GM21447 (cell line): Measurements from ENCODE around the gene KIAA1549.

ENCODE experiments used
- ATAC-seq: cut with Tn5 transposase; IDR thresholded peaks from one replicate; pipeline ENCODE4 v1.9.1; 2021; ENCODE audit not compliant: unreplicated experiment

Gene KIAA1549

DNA sequence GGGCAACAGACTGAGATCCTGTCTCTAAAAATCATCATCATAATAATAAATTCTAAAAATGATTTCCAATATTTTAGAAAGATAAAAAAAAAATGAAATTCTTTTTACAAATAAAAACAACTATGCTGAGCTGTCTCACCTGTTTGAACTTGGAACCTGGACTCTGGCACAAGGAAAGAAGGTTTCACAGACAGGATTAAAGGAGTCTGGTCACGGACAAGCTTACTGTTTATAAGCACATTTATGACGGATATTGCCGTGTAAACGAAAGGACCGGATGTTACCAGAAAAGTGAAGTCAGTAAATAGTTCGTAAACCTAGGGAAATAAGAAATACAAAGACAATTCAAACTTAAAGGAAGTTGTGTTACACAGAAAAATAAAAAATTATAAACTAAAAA lies 70.2 kb downstream of the KIAA1549 start:
- no peak for ATAC-seq

- ATAC-seq: no peak
Observed at GRCh38 chr7:138907850-138908249, 73.3 kb downstream of the KIAA1549 start.

DNA sequence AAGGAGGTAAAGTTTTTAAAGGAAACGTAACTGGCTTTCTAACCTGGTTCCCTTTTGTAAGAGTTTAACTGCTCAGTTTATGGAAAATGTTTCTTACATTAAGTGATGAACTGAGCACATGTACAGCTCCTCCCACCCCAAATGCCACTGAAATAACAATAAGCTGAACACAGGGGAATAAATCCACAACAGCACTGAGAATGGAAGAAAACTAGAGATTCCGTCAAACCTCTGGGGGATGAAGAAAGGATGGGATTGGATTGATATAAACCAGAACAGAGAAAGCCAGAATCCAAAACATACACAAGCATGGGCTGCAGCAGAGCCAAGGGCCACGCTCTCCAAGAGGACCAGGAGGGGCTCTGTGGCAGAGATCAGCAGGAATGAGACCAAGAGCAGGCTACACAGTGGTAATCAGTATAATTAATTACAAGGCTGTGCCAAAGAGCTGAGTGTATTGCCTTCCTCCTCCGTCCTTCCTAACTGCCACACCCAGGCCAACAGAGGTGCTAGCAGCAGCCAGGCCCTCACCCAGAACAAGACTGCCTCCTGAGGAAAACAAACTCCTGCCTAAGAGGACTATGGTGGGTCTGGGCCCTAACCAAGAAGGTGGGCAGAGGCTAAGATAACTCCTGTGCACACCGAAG lies 73.9 kb downstream of the KIAA1549 start:
- no peak for ATAC-seq

DNA sequence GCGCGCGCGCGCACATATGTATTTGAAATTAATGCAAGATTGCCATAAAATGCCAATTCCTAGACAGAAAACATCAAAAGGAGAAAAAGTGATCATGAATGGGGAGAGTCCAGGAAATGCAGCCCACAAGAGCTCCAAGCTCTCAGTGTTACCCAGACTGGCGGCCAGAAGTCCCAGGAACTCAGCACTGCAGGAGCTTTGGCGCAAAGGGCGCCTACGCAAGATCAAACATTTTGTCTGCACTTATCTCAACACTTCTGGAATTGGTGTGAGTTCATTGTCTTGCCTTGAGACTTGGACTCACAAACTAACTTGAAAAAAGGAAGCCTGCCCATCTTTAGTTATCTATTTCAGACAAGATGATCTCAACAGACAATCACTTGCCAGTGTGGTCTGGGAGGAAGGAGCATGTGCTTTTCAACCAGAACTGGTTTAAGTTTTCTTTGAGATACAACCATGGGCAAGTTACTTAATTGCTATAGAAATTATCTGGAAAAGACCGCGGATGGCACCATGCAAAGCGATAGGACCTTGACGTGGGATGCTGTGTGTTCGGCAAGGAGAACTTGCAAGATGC lies 77.2 kb downstream of the KIAA1549 start:
- no peak for ATAC-seq

DNA sequence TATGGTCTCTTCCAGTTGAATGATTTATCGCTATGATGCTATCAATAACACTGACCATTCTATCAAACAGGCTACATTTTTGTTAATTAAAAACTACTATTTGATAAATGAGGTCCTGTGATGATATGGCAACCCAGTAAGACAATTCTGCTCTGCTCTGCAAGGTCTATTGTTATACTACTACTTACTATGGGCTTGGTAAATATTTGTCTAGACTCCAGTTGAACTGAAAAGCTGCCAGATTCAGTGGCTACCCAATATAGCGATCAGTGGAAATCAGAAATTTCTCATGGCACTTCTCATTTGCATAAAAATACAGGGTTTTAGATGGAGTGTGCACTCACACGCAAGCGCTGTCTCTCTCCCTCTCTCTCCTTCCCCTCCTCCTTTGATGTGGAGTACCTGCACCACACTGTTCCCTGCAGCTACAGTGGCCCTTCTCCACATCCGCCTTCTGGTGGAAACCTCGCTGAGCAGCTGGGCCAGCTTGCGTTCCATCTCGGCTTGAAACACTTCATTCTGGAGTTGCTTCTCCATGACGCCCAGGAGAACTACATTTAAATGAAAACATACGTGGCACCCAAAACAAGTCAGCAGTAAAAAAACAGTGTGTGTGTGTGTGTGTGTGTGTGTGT lies 77.9 kb downstream of the KIAA1549 start:
- no peak for ATAC-seq

GRCh38 chr7:138902161-138902560 lies 79.0 kb downstream of the KIAA1549 start:
- ATAC-seq: no peak

DNA sequence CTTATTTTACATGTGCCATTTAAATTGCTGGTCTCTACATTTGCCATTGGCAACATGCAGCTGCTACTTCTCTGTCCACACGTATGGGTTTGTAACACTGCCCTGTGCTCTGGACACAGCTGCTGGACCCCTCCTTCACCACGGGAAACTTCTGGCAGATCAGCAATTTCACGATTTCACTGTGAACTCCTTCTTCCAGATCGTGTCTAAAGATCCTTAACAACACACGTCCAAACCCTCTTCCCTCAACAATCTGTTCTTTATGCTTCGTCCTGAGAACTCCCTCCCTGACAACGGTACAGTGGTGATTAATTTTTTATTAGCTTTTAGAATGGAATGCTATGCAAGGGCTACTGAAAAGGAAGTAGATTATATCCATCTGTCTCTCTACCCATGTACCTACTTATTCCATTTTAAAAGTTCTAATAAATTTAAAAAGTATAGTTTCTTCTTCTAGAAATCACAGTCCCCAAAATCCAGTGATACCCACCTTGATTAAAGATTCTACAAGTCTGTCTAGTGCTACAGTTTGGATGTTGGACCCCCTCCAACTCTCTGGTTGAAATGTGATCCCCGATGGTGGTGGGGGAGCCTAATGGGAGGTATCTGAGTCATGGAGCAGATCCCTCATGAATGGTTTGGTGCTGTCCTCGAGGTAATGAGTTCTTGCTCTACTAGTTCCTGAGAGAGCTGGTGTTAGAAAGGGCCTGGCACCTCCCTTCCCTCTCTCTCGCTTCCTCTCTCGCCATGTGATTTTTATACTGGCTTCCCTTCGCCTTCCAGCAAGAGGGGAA lies 81.0 kb downstream of the KIAA1549 start:
- ATAC-seq: no peak

DNA sequence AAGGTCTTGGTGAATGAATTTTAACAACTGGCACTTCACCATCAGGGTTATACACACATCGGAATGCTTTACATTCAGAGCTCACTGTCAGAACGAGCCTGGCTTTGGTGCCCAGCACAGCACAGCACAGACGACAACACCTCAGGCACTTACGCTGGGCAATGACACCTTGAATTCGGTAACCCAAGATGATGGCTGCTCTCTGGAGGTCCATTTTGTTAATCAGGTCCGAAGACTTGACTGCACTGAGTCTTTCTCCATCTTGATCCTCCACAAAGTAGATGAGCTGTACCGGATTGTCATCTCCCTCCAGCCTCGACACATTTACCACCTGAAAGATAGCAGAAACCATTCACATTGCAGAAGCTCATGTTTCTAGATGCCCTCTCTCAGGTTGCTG lies 82.4 kb downstream of the KIAA1549 start:
- no peak for ATAC-seq

DNA sequence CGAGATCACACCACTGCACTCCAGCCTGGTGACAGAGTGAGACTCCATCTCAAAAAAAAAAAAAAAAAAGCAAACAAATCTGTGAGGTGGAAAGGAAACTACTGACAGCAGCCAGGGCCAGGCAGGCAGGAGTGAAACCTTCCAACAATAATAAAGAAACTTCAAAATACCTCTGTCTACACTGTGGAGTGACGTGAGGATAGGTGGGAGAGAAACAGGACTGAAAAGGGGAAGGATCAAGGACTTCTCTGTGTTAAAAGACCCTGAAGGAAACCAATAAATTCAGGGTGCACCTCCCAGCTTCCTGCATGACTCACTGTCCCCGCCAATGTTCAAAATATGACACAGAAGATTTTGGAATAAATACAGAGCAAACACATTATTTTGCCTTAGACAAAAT lies 82.9 kb downstream of the KIAA1549 start:
- peak; percentile 69 for ATAC-seq

GRCh38 chr7:138895679-138896078 lies 85.5 kb downstream of the KIAA1549 start:
- ATAC-seq: no peak

- no peak for ATAC-seq
Observed at GRCh38 chr7:138893258-138893657, 87.9 kb downstream of the KIAA1549 start.

DNA sequence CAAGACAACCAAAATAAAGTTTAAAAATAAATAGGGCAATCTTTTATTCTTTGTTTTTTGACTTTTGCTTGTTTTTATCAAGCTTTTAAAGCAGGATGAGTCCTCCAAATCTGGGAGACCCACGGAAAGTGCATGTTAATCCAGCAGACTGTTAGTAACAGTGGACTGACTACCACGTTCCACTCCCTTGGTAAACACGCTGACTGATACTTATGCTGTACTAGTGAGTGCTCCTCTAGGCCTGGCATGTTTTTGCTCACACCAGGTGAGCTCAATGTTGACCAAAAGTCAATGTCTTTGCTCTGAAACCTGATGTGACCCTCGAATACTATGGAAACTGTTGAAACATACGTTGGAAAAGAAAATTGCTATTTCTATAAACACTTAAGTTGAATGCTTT lies 88.4 kb downstream of the KIAA1549 start:
- no peak for ATAC-seq

- no peak for ATAC-seq
Observed at GRCh38 chr7:138892006-138892630, 89.1 kb downstream of the KIAA1549 start.

DNA sequence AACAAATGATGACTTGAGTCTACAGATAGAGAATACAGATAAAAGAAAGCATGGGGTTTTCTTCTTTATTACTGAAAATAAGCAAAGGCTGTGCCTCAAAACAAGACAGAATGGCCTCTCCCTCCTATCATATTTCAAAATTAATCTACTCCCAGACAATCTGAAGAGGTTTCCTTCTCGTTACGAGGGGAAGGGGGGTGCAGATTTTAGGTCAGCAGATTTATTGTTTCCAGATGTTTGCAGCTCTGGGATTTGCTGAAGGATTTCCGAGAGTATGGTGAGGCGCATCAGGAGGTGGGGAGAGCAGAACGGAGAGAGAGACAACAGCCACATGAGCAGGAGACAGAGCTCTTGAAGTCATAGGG lies 89.8 kb downstream of the KIAA1549 start:
- ATAC-seq: no peak

- no peak for ATAC-seq
Observed at GRCh38 chr7:138890499-138891445, 90.4 kb downstream of the KIAA1549 start.

DNA sequence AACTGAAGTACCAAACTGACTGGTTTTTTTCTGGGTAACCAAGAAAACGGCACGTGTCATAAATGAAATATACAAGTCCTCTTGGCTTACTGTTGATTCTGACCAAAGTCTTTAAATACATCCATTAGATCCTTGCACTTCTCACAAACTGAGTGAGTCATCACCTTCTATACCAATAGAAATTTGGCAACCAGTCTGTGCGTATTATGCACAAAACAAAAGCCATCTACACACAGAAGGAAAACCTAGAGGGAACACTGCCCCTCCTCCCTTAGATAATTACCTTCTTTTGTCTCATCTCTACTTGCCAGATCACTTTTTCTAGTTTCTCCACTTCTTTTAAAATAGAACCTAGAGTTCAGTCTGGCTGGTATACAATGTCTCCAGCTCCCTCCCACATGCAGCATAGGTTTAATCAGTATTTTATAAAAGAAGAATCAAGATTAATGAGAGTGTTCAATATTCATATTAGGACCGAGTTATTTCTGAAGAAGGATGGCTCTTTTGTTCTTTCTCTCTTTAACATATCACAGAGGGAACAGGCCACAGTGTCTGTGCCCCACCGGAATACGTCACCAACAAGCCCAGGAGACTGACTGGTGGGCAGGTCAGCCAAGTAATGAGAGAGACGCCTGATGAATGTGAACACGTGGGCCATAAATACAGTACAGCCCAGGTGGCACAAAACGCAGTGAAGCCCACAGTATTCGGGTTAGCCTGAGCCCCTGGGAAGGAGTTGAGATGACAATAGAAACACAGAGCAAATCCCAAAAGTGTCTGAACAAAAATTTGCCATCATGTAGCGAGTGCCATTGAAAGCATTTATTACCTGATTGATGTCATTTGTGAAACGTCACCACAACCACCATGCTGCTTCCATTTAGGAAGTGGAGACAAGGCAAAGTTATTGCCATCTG lies 91.3 kb downstream of the KIAA1549 start:
- no peak for ATAC-seq

DNA sequence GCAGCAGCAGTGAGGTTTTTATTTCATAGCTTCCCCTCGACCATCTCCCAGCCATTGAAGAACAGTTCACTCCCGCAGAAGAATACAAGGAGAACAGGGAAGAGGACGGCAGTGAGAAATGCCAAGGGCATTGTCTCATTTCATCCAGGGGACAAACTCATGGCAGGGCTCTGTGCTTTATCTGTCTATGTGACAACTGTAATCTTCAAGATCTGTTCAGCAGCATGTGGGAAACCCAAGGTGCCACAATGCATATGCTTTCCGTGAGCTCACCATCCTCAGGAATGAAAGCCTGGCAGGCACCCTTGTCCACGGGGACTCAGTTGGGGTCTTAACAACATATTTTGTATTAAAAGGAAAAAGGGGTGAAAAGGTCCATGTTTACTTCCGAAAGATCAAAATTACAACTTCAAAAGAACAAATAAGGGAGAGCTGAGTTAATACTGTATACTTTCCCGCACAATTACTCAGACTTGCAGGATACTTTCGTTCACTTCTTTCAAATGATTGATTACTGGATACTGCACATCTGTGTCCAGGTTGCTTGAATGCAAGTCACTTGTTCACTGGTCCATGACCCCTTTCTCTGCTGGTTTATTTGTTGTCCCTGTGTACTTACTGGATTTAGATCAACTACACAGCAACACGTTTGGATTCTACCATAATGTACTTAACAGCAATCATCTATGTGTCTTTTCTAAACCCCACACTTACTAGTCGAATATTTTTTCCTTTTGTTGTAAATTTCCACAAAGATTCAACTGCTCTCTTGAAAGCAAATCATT lies 93.1 kb downstream of the KIAA1549 start:
- ATAC-seq: no peak

GRCh38 chr7:138887085-138887710 lies 94.0 kb downstream of the KIAA1549 start:
- ATAC-seq: no peak
